Measurements from ENCODE around the gene PARVG. TPM values are rescaled to one million over a fixed set of nuclear protein-coding genes. Genes with fewer than 3 reads are reported as not detected.

Gene PARVG
- total and polyA plus RNA-seq, 2 of the 13 experiments (the other 11 are each of a cell fraction or from before 2014, with no cell fraction given) = not detected

DNA sequence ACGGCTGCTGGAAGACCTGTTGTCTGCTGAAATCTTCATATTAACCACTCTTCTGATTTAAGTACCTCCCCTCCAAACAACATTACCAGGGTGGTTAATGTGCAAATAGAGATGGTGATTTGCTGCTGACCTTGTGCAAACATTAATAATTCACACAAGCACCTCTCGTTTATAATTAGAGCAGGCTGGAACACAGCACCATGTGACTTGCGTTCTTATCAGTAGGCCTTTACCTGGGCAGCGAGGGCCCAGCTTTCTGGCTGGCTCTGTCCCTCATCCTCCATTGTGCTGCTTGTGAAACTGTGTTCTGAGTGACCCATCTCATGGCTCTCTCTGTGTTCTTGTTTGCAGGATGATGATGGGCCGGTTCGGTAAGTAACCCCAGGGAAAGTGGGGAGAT lies 41.0 kb upstream of the PARVG start:
- Histone ChIP-seq H3K36me3 (replicated peaks in 1 of 2; ENCODE audit: control insufficient read depth in 1 of 2, insufficient read depth in 2 of 2, low read length in 2 of 2) (no peaks in the 10 kb centered on the region), H3K27ac (ENCODE audit: extremely low read length, insufficient read depth, low read length) (no peak overlapping the region), H3K4me3 (replicated peaks in 1 of 3; ENCODE audit: insufficient read depth in 1 of 3, low read depth in 2 of 3, low read length in 3 of 3) (no peak overlapping the region), H3K9ac (ENCODE audit: insufficient read depth, low read depth, low read length) (no peak overlapping the region), H3K79me2 (ENCODE audit: insufficient read depth, low read length) (no peaks in the 10 kb centered on the region), H4K20me1 (ENCODE audit: insufficient read depth, low read length) (no peaks in the 10 kb centered on the region), H3K27me3 (ENCODE audit: control insufficient read depth in 1 of 2, insufficient read depth in 2 of 2, low read length in 2 of 2) (0 out of 5 replicates have a peak, but pooled peaks cover 0 to 2% of the 10 kb centered on the region in 2 experiments), H3K9me3 (ENCODE audit: low read length) (peaks cover 16% of the 10 kb centered on the region), H2AFZ (ENCODE audit: low read length) (no peak overlapping the region), H3K4me2 (ENCODE audit: low read depth, low read length) (no peak overlapping the region), H3K4me1 (ENCODE audit: insufficient read depth, low read length) (no peaks in the 10 kb centered on the region)
- ChIA-PET POLR2A (no interaction called here), CTCF (ENCODE audit: low intra/inter-chr PET ratio, low total read pairs) (no interaction called here)
- no peak for FAIRE-seq
- no peak for ATAC-seq
- intact Hi-C loops (cut with micrococcal nuclease; ENCODE audit: unreplicated experiment) (no loop called here), in situ Hi-C loops (cut with HindIII; ENCODE audit: extremely low pct_ligation_motif_present, low pct_unique_long_range_greater_than_20kb) (no loop called here)
- DNase-seq (ENCODE audit: low spot score) = no peak
- 73% methylated on average over 4 of the region's 6 CpGs for WGBS (ENCODE audit: low lambda C conversion rate)
- no TSS peak for BruUV-seq (replicated peaks)
- TF ChIP-seq CCAR2 (optimal IDR thresholded peaks at IDR 0.05; ENCODE audit: low read depth, low read length) = no peak
- no peak for TF ChIP-seq AGO1 (IDR thresholded peaks at IDR 0.05; ENCODE audit: low read depth, low read length, poor library complexity, severe bottlenecking)
- TF ChIP-seq CBX1 (IDR thresholded peaks at IDR 0.05; ENCODE audit: low read depth) = no peak
- TF ChIP-seq, protein P1, sequence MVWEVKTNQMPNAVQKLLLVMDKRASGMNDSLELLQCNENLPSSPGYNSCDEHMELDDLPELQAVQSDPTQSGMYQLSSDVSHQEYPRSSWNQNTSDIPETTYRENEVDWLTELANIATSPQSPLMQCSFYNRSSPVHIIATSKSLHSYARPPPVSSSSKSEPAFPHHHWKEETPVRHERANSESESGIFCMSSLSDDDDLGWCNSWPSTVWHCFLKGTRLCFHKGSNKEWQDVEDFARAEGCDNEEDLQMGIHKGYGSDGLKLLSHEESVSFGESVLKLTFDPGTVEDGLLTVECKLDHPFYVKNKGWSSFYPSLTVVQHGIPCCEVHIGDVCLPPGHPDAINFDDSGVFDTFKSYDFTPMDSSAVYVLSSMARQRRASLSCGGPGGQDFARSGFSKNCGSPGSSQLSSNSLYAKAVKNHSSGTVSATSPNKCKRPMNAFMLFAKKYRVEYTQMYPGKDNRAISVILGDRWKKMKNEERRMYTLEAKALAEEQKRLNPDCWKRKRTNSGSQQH (CRISPR knock-in tag; IDR thresholded peaks at IDR 0.05; ENCODE audit: low read depth) = no peak
- no peak for TF ChIP-seq FOXJ3 (CRISPR knock-in tag; IDR thresholded peaks at IDR 0.05; ENCODE audit: borderline replicate concordance)
- no peak for TF ChIP-seq ZNF788 (CRISPR knock-in tag; IDR thresholded peaks at IDR 0.05; ENCODE audit: borderline replicate concordance)
- TF ChIP-seq, protein P2, sequence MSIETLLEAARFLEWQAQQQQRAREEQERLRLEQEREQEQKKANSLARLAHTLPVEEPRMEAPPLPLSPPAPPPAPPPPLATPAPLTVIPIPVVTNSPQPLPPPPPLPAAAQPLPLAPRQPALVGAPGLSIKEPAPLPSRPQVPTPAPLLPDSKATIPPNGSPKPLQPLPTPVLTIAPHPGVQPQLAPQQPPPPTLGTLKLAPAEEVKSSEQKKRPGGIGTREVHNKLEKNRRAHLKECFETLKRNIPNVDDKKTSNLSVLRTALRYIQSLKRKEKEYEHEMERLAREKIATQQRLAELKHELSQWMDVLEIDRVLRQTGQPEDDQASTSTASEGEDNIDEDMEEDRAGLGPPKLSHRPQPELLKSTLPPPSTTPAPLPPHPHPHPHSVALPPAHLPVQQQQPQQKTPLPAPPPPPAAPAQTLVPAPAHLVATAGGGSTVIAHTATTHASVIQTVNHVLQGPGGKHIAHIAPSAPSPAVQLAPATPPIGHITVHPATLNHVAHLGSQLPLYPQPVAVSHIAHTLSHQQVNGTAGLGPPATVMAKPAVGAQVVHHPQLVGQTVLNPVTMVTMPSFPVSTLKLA (IDR thresholded peaks at IDR 0.05) = no peak
- no peak for TF ChIP-seq DPF2 (CRISPR knock-in tag; IDR thresholded peaks at IDR 0.05; ENCODE audit: borderline replicate concordance, low read depth)
- TF ChIP-seq ZSCAN25 (CRISPR knock-in tag; IDR thresholded peaks at IDR 0.05) = no peak
- TF ChIP-seq ZNF878 (CRISPR knock-in tag; IDR thresholded peaks at IDR 0.05) = no peak
- no peak for TF ChIP-seq ZFAT (CRISPR knock-in tag; conservative IDR thresholded peaks at IDR 0.05)
- TF ChIP-seq SP4 (CRISPR knock-in tag; IDR thresholded peaks at IDR 0.05) = no peak
- TF ChIP-seq MTF1 (CRISPR knock-in tag; IDR thresholded peaks at IDR 0.05) = no peak
- TF ChIP-seq, protein P3, sequence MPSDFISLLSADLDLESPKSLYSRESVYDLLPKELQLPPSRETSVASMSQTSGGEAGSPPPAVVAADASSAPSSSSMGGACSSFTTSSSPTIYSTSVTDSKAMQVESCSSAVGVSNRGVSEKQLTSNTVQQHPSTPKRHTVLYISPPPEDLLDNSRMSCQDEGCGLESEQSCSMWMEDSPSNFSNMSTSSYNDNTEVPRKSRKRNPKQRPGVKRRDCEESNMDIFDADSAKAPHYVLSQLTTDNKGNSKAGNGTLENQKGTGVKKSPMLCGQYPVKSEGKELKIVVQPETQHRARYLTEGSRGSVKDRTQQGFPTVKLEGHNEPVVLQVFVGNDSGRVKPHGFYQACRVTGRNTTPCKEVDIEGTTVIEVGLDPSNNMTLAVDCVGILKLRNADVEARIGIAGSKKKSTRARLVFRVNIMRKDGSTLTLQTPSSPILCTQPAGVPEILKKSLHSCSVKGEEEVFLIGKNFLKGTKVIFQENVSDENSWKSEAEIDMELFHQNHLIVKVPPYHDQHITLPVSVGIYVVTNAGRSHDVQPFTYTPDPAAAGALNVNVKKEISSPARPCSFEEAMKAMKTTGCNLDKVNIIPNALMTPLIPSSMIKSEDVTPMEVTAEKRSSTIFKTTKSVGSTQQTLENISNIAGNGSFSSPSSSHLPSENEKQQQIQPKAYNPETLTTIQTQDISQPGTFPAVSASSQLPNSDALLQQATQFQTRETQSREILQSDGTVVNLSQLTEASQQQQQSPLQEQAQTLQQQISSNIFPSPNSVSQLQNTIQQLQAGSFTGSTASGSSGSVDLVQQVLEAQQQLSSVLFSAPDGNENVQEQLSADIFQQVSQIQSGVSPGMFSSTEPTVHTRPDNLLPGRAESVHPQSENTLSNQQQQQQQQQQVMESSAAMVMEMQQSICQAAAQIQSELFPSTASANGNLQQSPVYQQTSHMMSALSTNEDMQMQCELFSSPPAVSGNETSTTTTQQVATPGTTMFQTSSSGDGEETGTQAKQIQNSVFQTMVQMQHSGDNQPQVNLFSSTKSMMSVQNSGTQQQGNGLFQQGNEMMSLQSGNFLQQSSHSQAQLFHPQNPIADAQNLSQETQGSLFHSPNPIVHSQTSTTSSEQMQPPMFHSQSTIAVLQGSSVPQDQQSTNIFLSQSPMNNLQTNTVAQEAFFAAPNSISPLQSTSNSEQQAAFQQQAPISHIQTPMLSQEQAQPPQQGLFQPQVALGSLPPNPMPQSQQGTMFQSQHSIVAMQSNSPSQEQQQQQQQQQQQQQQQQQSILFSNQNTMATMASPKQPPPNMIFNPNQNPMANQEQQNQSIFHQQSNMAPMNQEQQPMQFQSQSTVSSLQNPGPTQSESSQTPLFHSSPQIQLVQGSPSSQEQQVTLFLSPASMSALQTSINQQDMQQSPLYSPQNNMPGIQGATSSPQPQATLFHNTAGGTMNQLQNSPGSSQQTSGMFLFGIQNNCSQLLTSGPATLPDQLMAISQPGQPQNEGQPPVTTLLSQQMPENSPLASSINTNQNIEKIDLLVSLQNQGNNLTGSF (CRISPR knock-in tag; IDR thresholded peaks at IDR 0.05) = no peak
- no peak for TF ChIP-seq RARG (CRISPR knock-in tag; IDR thresholded peaks at IDR 0.05; ENCODE audit: low read depth)
- TF ChIP-seq MTA3 (CRISPR knock-in tag; IDR thresholded peaks at IDR 0.05) = no peak
